ENCODE measurements around the gene GLTP.
"Not testable (repeated sequence)": the region's sequence is repeated elsewhere in the genome, so short reads cannot be mapped to it uniquely, and the experiment has no call there.

Gene GLTP

DNA sequence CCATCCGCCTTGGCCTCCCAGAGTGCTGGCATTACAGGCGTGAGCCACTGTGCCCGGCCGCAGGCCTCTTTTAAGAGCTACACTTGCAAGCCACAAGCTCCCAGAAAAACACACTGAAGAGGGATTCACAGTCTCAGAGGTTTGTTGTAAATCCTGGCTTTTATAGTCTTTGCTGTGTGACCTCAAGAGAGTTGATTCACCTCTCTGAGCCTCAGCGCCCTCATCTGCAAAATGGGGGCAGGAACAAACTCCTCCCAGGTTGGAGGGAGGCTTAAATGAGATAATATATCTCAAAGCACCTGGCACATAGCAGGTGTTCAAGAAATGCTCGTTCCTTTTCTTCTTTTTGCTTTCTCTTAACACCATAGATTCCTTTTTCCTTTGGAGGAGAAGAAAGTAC lies 15.8 kb upstream of the GLTP start:
- H3K4me3 ChIP-seq (replicated peaks in 1 of 2; ENCODE audit: low read depth in 2 of 2, low read length in 2 of 2), result no peak overlapping the region
- no peak for TF ChIP-seq CTCF (IDR thresholded peaks at IDR 0.05; ENCODE audit: low read depth, low read length)

DNA sequence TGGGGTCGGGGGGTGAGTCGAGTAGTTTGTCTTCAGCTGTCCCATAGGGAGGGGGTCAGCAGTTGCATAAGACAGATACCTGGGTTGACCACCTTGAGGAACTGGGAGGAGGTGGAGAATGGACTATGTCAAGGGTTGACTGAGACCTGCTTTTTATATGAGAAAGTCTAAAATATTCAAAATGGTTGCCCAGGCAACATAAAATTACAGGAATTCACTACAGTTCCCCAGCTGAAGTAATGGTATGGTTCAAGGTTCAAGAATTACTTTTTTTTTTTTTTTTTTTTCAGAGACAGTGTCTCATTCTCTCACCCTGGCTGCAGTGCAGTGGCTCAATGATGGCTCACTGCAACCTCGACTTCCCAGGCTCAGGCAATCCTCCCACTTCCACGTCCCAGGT lies 14.6 kb upstream of the GLTP start:
- DNase-seq (ENCODE audit: low read depth in 2 of 2), result no peak
- TF ChIP-seq CTCF (IDR thresholded peaks at IDR 0.05; ENCODE audit: low read depth, low read length), result no peak

More for the DNA sequence above, 15.8 kb upstream of the GLTP start:
- DNase-seq (ENCODE audit: low read depth in 2 of 2), result no peak

DNA sequence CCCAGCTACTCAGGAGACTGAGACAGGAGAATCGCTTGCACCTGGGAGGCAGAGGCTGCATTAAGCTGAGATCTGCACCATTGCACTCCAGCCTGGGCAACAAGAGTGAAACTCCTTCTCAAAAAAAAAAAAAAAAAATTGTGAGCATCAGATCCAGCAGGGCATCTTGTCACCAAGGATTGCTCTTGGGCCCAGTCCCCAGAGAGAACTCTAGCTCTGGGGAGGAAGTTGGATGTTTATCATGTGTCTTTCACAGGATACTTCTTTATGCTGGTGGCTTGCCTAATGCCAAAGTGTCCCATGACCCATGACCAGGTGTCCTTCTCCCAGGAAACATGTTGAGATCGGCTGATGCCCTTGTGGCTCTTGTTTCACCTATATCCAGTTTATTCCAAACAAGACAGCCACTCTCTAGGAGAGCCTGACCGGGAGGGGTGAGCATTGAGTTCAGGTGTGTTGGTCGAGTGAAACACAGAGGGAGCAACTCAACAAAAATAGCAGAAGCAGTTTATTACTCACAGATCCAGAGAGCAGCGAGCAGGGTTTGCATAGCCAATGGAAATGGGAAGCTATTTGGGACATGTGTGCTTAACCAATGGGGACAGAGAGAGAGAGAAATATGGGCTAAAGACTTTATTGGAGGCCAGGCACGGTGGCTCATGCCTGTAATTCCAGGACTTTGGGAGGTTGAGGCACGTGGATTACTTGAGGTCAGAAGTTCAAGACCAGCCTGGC lies 13.1 kb upstream of the GLTP start:
- H3K4me3 ChIP-seq (replicated peaks in 1 of 2; ENCODE audit: low read depth in 2 of 2, low read length in 2 of 2), result no peak overlapping the region
- DNase-seq (ENCODE audit: low read depth in 2 of 2), result no peak
- TF ChIP-seq CTCF (IDR thresholded peaks at IDR 0.05; ENCODE audit: low read depth, low read length), result no peak

More for the DNA sequence above, 14.6 kb upstream of the GLTP start:
- H3K4me3 ChIP-seq (replicated peaks in 1 of 2; ENCODE audit: low read depth in 2 of 2, low read length in 2 of 2), result no peak overlapping the region

- no peak for TF ChIP-seq CTCF (IDR thresholded peaks at IDR 0.05; ENCODE audit: low read depth, low read length)
- no peak overlapping the region for H3K4me3 ChIP-seq (replicated peaks in 1 of 2; ENCODE audit: low read depth in 2 of 2, low read length in 2 of 2)
- no peak for DNase-seq (ENCODE audit: low read depth in 2 of 2)
Observed at GRCh38 chr12:109892748-109893147, 12.4 kb upstream of the GLTP start.

GRCh38 chr12:109892165-109892715 lies 11.9 kb upstream of the GLTP start:
- DNase-seq (ENCODE audit: low read depth in 2 of 2), result no peak
- no peak for TF ChIP-seq CTCF (IDR thresholded peaks at IDR 0.05; ENCODE audit: low read depth, low read length)
- H3K4me3 ChIP-seq (replicated peaks in 1 of 2; ENCODE audit: low read depth in 2 of 2, low read length in 2 of 2), result no peak overlapping the region

- DNase-seq (ENCODE audit: low read depth in 2 of 2); H3K4me3 ChIP-seq (replicated peaks in 1 of 2; ENCODE audit: low read depth in 2 of 2, low read length in 2 of 2): not testable (repeated sequence)
Observed at GRCh38 chr12:109891731-109892130, 11.4 kb upstream of the GLTP start.

DNA sequence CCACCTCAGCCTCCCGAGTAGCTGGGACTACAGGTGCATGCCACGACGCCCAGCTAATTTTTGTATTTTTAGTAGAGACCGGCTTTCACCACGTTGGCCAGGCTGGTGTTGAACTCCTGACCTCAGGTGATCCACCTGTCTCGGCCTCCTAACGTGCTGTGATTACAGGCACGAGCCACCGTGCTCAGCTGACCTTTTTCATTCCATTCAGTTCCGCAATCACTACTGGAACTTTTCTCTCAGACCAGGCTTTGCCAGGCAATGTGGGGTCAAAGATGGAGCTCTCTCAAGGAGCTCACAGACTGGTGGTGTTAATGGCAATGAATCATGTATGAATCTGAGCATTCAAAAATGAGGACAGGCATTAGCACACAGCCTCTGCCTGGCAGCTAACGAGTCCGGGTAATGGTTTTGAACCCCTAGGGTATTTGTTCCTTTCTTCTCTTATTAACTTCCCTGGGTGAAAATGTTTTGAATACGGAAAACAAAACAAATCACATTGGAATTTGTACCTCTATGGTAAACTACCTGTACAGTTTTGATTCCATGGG lies 10.4 kb upstream of the GLTP start:
- no peak for TF ChIP-seq CTCF (IDR thresholded peaks at IDR 0.05; ENCODE audit: low read depth, low read length)
- DNase-seq (ENCODE audit: low read depth in 2 of 2), result no peak
- H3K4me3 ChIP-seq (replicated peaks in 1 of 2; ENCODE audit: low read depth in 2 of 2, low read length in 2 of 2), result no peak overlapping the region
